ENCODE data around the gene MAGI2. TPM values are rescaled to one million over a fixed set of nuclear protein-coding genes. Genes with fewer than 3 reads are reported as not detected.

MAGI2 gene
- total and polyA plus RNA-seq, 2 donors from 2014 or later = 4.4 to 9.0 TPM

GRCh38 chr7:78695826-78696225, 757.6 kb downstream of the MAGI2 start:
- H3K9me3 ChIP-seq (ENCODE audit: control insufficient read depth in 2 of 3, insufficient read depth in 1 of 3, low read length in 3 of 3) = no peaks in the 10 kb centered on the region
- DNase-seq = no peak
- no peak overlapping the region for H3K9ac ChIP-seq (ENCODE audit: low read length in 3 of 3)
- FAIRE-seq = no peak
- TF ChIP-seq, protein P1, sequence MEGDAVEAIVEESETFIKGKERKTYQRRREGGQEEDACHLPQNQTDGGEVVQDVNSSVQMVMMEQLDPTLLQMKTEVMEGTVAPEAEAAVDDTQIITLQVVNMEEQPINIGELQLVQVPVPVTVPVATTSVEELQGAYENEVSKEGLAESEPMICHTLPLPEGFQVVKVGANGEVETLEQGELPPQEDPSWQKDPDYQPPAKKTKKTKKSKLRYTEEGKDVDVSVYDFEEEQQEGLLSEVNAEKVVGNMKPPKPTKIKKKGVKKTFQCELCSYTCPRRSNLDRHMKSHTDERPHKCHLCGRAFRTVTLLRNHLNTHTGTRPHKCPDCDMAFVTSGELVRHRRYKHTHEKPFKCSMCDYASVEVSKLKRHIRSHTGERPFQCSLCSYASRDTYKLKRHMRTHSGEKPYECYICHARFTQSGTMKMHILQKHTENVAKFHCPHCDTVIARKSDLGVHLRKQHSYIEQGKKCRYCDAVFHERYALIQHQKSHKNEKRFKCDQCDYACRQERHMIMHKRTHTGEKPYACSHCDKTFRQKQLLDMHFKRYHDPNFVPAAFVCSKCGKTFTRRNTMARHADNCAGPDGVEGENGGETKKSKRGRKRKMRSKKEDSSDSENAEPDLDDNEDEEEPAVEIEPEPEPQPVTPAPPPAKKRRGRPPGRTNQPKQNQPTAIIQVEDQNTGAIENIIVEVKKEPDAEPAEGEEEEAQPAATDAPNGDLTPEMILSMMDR (IDR thresholded peaks at IDR 0.05; ENCODE audit: borderline replicate concordance, extremely low read depth, insufficient read depth) = no peak
- H3K27me3 ChIP-seq (ENCODE audit: control insufficient read depth, insufficient read depth, low read length) = no peaks in the 10 kb centered on the region
- H3K4me3 ChIP-seq (ENCODE audit: low read length in 3 of 3) = no peak overlapping the region
- H3K27ac ChIP-seq (ENCODE audit: low read depth in 2 of 2, low read length in 2 of 2) = no peak overlapping the region
- intact Hi-C loops (cut with DNase I) = no loop called here
- H3K4me1 ChIP-seq (ENCODE audit: control insufficient read depth in 2 of 3, insufficient read depth in 2 of 3, low read depth in 1 of 3, low read length in 3 of 3) = no peaks in the 10 kb centered on the region
- H3K36me3 ChIP-seq (ENCODE audit: control insufficient read depth in 2 of 3, insufficient read depth in 3 of 3, low read length in 3 of 3) = no peaks in the 10 kb centered on the region

DNA sequence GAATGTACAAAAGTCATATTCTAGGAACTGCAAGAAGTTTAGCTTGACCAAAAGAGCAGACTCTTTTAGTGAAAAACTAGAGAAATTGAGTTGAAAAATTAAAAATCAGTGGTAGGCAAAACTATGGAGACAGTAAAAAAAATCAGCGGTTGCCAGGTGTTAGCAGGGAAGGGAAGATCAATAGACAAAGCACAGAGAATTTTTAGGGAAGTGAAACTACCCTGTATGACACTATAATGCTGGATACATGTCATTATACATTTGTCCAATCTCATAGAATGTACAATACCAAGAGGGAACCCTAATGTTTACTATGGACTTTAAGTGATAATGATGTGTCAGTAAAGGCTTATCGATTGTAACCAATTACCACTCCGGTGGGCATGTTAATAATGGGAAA, 761.9 kb downstream of the MAGI2 start:
- no peaks in the 10 kb centered on the region for H3K36me3 ChIP-seq (ENCODE audit: control insufficient read depth in 2 of 3, insufficient read depth in 3 of 3, low read length in 3 of 3)
- H3K27me3 ChIP-seq (ENCODE audit: control insufficient read depth, insufficient read depth, low read length) = no peaks in the 10 kb centered on the region
- H3K9me3 ChIP-seq (ENCODE audit: control insufficient read depth in 2 of 3, insufficient read depth in 1 of 3, low read length in 3 of 3) = no peaks in the 10 kb centered on the region
- DNase-seq = no peak
- H3K4me1 ChIP-seq (ENCODE audit: control insufficient read depth in 2 of 3, insufficient read depth in 2 of 3, low read depth in 1 of 3, low read length in 3 of 3) = no peaks in the 10 kb centered on the region
- no peak overlapping the region for H3K4me3 ChIP-seq (ENCODE audit: low read length in 3 of 3)
- intact Hi-C loops (cut with DNase I) = no loop called here
- no peak for FAIRE-seq
- H3K27ac ChIP-seq (ENCODE audit: low read depth in 2 of 2, low read length in 2 of 2) = no peak overlapping the region
- H3K9ac ChIP-seq (ENCODE audit: low read length in 3 of 3) = no peak overlapping the region
- TF ChIP-seq, protein P1 (IDR thresholded peaks at IDR 0.05; ENCODE audit: borderline replicate concordance, extremely low read depth, insufficient read depth) = no peak

DNA sequence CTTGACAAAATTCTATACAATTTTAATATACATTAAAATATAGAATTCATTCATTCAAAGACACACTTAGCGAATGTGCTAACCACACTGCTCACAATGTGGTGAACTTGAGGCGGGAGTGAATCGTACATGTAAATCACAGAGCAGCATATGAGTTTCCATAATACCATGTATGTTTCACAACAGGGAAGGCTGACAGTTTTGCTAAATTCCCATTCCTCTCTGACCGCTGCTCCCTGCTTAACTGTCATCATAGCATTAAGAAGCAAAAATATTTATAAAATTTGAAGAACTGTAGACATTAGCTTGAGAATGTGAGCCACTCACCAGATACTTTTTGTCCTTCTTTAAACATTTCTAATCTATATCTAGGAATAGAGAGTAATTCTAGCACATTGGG, 763.3 kb downstream of the MAGI2 start:
- DNase-seq (no peak), FAIRE-seq (no peak)
- Histone ChIP-seq H3K9ac (ENCODE audit: low read length in 3 of 3) (no peak overlapping the region), H3K36me3 (ENCODE audit: control insufficient read depth in 2 of 3, insufficient read depth in 3 of 3, low read length in 3 of 3) (no peaks in the 10 kb centered on the region), H3K4me1 (ENCODE audit: control insufficient read depth in 2 of 3, insufficient read depth in 2 of 3, low read depth in 1 of 3, low read length in 3 of 3) (no peaks in the 10 kb centered on the region), H3K4me3 (ENCODE audit: low read length in 3 of 3) (no peak overlapping the region), H3K27me3 (ENCODE audit: control insufficient read depth, insufficient read depth, low read length) (no peaks in the 10 kb centered on the region), H3K9me3 (ENCODE audit: control insufficient read depth in 2 of 3, insufficient read depth in 1 of 3, low read length in 3 of 3) (no peaks in the 10 kb centered on the region), H3K27ac (ENCODE audit: low read depth in 2 of 2, low read length in 2 of 2) (no peak overlapping the region)
- intact Hi-C loops (cut with DNase I) = no loop called here
- TF ChIP-seq, protein P1 (IDR thresholded peaks at IDR 0.05; ENCODE audit: borderline replicate concordance, extremely low read depth, insufficient read depth) = no peak

DNA sequence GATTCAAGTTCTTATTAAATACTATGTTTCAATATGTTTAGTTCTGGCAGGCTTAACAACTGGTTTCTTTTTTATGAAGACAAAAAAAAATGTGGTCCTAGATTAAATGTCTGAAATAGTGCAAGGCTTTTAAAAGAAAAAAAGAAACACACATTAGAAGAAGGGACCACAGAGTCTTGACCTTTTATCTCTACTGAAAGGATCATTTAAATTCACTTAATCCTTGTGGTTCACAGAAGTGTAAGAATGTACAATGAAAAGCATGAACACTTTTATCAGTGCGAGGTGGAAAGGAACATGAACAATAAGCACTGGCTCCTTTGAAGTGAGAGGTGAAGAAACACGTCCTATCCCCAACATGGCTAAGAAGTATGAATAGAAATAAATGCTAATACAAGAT, 765.1 kb downstream of the MAGI2 start:
- Histone ChIP-seq H3K4me3 (ENCODE audit: low read length in 3 of 3) (no peak overlapping the region), H3K9ac (ENCODE audit: low read length in 3 of 3) (no peak overlapping the region), H3K4me1 (ENCODE audit: control insufficient read depth in 2 of 3, insufficient read depth in 2 of 3, low read depth in 1 of 3, low read length in 3 of 3) (no peaks in the 10 kb centered on the region), H3K27me3 (ENCODE audit: control insufficient read depth, insufficient read depth, low read length) (no peaks in the 10 kb centered on the region), H3K27ac (ENCODE audit: low read depth in 2 of 2, low read length in 2 of 2) (no peak overlapping the region), H3K9me3 (ENCODE audit: control insufficient read depth in 2 of 3, insufficient read depth in 1 of 3, low read length in 3 of 3) (no peaks in the 10 kb centered on the region), H3K36me3 (ENCODE audit: control insufficient read depth in 2 of 3, insufficient read depth in 3 of 3, low read length in 3 of 3) (no peaks in the 10 kb centered on the region)
- TF ChIP-seq, protein P1 (IDR thresholded peaks at IDR 0.05; ENCODE audit: borderline replicate concordance, extremely low read depth, insufficient read depth) = no peak
- FAIRE-seq = no peak
- DNase-seq = no peak
- intact Hi-C loops (cut with DNase I) = no loop called here
